Memory B cell (primary cell): Measurements from ENCODE around the gene IHH.
A peak's percentile ranks its signal among the peaks of the same experiment; 100 is the strongest.

Source experiments
- ATAC-seq: fragments of 150-1000 bp; cut with Tn5 transposase; 2 replicates; pipeline ENCODE4 v1.10.0; 2021; ENCODE audit warnings: low read depth, mild to moderate bottlenecking, moderate library complexity
- DNase-seq, 2 donors: peaks; one replicate each; pipeline ENCODE4 v3.0.0; 2022; ENCODE audit warnings: low spot score in 2 of 2
- H3K27ac Mint-ChIP-seq: one replicate; pipeline ENCODE4 v1.8.0; 2022; ENCODE audit warnings: mild to moderate bottlenecking, moderate library complexity, mixed read lengths
- H3K27me3 Mint-ChIP-seq: one replicate; pipeline ENCODE4 v1.8.0; 2022; ENCODE audit warnings: mixed read lengths
- H3K36me3 Mint-ChIP-seq: one replicate; pipeline ENCODE4 v1.8.0; 2022; ENCODE audit warnings: mild to moderate bottlenecking, mixed read lengths
- H3K4me1 Mint-ChIP-seq: one replicate; pipeline ENCODE4 v1.8.0; 2022; ENCODE audit warnings: mixed read lengths
- H3K4me3 Mint-ChIP-seq: one replicate; pipeline ENCODE4 v1.8.0; 2022; ENCODE audit warnings: mild to moderate bottlenecking, moderate library complexity, mixed read lengths
- H3K9me3 Mint-ChIP-seq: one replicate; pipeline ENCODE4 v1.8.0; 2022; ENCODE audit warnings: mixed read lengths

IHH gene

GRCh38 chr2:219059725-219060682, 717 bp downstream of the IHH start:
- Mint-ChIP-seq H3K4me1 (peaks cover 13% of the 10 kb centered on the region), H3K9me3 (no peaks in the 10 kb centered on the region), H3K27ac (no peak overlapping the region), H3K4me3 (peak overlapping the region; percentile 47), H3K36me3 (no peaks in the 10 kb centered on the region), H3K27me3 (peaks cover 26% of the 10 kb centered on the region)
- ATAC-seq (no peak), DNase-seq (no peak)

DNA sequence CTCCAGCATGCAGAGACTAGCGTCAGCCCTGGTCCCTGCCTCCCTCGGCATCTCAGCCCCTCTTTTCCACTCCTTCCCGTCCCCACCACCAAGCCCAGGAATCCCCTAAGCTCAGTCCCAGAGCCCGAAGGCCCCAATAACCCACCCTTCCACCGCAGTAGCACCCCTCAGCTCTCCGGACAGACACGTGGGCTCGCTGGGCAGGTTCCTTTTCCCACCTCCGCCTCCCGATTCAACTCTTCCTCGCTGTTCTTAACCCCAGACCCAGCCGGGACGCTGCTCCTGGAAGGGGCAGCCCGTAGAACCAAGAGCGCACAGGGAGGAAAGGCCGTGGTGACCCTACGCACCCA, 1.4 kb downstream of the IHH start:
- no peak for ATAC-seq
- no peaks in the 10 kb centered on the region for H3K9me3 Mint-ChIP-seq
- H3K4me3 Mint-ChIP-seq: peak overlapping the region; percentile 28
- no peaks in the 10 kb centered on the region for H3K36me3 Mint-ChIP-seq
- H3K27ac Mint-ChIP-seq: no peak overlapping the region
- peaks cover 26% of the 10 kb centered on the region for H3K27me3 Mint-ChIP-seq
- no peak for DNase-seq
- H3K4me1 Mint-ChIP-seq: peaks cover 13% of the 10 kb centered on the region

DNA sequence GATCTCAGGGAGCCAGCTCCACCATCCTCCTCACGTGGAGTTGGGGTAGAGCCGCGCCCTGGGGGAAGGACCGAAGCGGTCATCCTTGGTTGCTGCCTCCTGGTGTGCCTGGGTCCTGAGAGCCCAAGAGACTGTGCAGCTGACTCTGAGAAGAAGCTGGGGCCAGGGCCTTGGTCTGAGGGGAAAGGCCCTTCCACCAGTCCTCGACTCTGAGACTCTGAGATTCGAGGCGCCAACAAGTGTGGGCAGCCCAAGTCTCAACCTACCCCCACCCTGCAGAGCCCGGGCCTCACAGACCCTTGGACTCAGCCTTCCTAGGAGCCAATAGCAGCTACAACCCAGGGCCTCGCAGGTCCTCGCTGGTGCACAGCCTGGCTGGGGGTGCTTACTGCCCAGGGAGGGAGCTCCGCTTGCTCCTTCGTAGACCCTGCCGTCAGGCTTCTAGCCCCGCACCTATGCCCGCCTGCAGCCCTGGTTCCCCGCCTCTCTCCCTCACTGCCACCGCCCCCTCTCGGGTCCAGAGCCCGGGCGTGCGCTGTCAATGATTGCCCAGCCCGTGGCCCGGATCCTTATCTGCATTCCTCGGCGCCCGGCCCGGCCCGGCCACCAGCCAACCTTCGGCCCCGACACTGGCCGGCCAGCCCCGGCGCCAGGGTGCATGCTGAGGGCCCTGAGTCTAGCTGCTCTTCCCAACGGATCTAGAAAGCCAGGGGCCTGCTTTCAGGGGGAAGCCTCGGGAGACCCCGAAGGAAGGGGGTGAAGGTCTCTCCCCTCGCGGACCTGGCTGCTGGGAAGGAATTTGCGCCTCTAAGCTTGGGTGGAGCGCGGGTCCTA, 2.0 kb downstream of the IHH start:
- Mint-ChIP-seq H3K4me3 (peak overlapping the region; percentile 11), H3K4me1 (peaks cover 13% of the 10 kb centered on the region), H3K9me3 (no peaks in the 10 kb centered on the region), H3K36me3 (no peaks in the 10 kb centered on the region), H3K27me3 (peaks cover 26% of the 10 kb centered on the region), H3K27ac (no peak overlapping the region)
- peak in 1 of 2 donors; percentile 19 for DNase-seq
- no peak for ATAC-seq

GRCh38 chr2:219057709-219058540, 2.8 kb downstream of the IHH start:
- H3K27me3 Mint-ChIP-seq: peaks cover 24% of the 10 kb centered on the region
- H3K36me3 Mint-ChIP-seq: no peaks in the 10 kb centered on the region
- ATAC-seq: peak; percentile 95
- no peaks in the 10 kb centered on the region for H3K9me3 Mint-ChIP-seq
- no peak overlapping the region for H3K27ac Mint-ChIP-seq
- H3K4me3 Mint-ChIP-seq: peak overlapping the region; percentile 63
- peak; percentile 74 to 81 for DNase-seq
- peaks cover 13% of the 10 kb centered on the region for H3K4me1 Mint-ChIP-seq

DNA sequence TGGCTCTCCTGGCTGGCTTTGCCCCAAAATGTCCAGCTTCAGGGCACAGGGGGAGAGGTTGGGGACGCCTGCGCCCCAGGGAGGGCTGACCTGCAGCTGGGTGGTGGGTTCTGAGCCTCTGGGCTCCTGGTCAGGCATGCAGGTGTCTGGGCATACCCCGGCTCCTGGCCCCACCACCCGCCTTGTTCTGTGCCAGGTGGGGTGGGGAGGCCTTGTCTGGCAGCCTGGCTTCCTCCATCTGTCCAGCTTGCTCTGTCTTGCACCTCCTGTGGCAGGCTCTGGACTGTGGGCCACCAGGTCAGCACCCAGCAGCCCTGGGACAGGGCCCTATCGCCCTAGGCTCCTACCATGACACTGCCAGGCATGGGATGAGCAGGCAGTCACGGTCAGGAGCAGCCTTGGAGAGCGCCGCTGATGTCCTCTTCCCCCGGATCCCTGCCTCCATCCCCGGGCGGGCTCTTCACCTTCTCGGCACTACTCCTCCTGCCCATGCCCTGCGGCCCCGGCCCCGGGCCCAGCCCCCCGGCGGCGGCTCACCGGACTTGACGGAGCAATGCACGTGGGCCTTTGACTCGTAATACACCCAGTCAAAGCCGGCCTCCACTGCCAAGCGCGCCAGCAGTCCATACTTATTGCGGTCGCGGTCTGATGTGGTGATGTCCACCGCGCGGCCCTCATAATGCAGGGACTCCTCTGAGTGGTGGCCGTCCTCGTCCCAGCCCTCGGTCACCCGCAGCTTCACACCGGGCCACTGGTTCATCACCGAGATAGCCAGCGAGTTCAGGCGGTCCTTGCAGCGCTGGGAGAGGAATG, 3.6 kb downstream of the IHH start:
- Mint-ChIP-seq H3K36me3 (no peaks in the 10 kb centered on the region), H3K27ac (no peak overlapping the region), H3K4me1 (peaks cover 13% of the 10 kb centered on the region), H3K27me3 (peaks cover 22% of the 10 kb centered on the region), H3K4me3 (no peak overlapping the region), H3K9me3 (no peaks in the 10 kb centered on the region)
- ATAC-seq (no peak), DNase-seq (no peak)

DNA sequence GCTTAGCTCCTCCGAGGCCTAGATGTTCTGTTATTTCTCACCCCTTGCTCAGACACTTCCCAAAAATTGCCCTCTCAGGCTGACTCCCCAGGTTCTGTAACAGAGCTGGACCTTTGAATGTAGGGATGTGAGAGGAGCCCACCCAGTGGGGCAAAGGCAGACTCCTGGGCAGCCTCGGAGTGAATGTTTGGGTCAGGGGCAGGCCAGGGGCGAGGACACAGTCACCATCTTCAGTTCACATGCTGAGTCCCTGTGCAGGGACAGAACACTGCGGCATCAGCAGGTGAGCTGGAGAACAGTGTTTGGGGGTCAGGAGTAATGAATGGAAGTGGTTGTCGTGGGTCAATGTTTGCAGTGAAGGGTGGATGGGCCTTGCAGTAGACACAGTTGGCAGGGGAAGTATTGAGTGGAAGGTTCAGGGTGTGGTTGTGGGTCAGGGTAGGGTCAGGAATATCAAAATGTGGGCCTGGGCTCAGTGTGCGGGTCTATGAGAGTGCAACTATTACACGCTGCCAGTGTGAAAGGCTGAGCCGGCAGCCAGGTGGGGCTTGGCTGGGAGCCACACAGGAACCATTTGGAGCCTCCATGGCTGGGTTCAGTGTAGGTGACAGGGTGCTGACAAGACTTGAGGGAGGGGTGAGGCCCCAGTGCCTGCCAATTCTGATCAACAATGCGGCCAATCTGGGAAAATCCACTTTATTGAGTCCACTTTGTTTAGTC, 4.4 kb downstream of the IHH start:
- H3K27ac Mint-ChIP-seq: no peak overlapping the region
- H3K9me3 Mint-ChIP-seq: no peaks in the 10 kb centered on the region

GRCh38 chr2:219054956-219055903, 5.5 kb downstream of the IHH start:
- no peaks in the 10 kb centered on the region for H3K9me3 Mint-ChIP-seq
- DNase-seq (no peak), ATAC-seq (no peak)
- peaks cover 10% of the 10 kb centered on the region for H3K4me1 Mint-ChIP-seq
- no peak overlapping the region for H3K4me3 Mint-ChIP-seq
- H3K27ac Mint-ChIP-seq: no peak overlapping the region
- H3K27me3 Mint-ChIP-seq: peaks cover 26% of the 10 kb centered on the region
- H3K36me3 Mint-ChIP-seq: no peaks in the 10 kb centered on the region

More for the DNA sequence above, 4.4 kb downstream of the IHH start:
- DNase-seq (no peak), ATAC-seq (no peak)
- H3K4me1 Mint-ChIP-seq: peaks cover 12% of the 10 kb centered on the region
- no peaks in the 10 kb centered on the region for H3K36me3 Mint-ChIP-seq
- no peak overlapping the region for H3K4me3 Mint-ChIP-seq
- H3K27me3 Mint-ChIP-seq: peaks cover 23% of the 10 kb centered on the region

- ATAC-seq (no peak), DNase-seq (no peak)
- H3K9me3 Mint-ChIP-seq: no peaks in the 10 kb centered on the region
- no peak overlapping the region for H3K4me3 Mint-ChIP-seq
- H3K4me1 Mint-ChIP-seq: no peaks in the 10 kb centered on the region
- peaks cover 28% of the 10 kb centered on the region for H3K27me3 Mint-ChIP-seq
- no peaks in the 10 kb centered on the region for H3K36me3 Mint-ChIP-seq
- no peak overlapping the region for H3K27ac Mint-ChIP-seq
Observed at GRCh38 chr2:219049282-219049681, 11.4 kb downstream of the IHH start.

DNA sequence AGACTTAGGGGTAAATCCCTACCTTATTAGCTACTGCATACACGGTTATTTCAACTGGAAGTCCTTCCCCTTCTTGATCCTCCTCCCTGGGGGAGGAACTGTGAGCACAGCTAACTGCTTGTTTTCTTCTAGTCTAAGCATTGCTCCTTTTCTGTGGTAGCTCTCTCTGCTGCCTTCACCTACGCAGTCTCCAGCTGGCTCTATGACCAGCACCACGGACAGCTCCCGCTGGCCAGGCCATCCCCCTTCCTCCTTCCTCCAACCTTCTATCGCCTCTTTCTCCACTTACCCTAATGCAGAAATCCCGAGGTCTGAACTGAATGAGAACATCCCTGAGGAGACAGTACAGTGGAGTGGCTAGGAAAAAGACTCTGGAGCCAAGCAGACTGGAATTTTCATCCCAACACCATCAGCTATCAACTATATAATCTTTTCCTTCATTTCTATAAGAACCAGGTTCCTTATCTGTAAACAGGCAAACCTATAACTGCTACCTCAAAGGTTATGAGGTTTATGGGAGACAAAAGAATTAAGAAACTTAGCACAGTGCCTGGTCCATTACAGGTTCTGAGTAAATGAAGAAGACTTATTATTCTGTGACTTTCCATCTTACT, 14.7 kb downstream of the IHH start:
- DNase-seq: no peak
- no peaks in the 10 kb centered on the region for H3K9me3 Mint-ChIP-seq
- no peak overlapping the region for H3K27ac Mint-ChIP-seq
- no peak overlapping the region for H3K4me3 Mint-ChIP-seq
- no peaks in the 10 kb centered on the region for H3K36me3 Mint-ChIP-seq
- H3K27me3 Mint-ChIP-seq: peaks cover 36% of the 10 kb centered on the region
- ATAC-seq: no peak
- peaks cover 4% of the 10 kb centered on the region for H3K4me1 Mint-ChIP-seq

GRCh38 chr2:219042750-219043149, 18.0 kb downstream of the IHH start:
- Mint-ChIP-seq H3K27ac (no peak overlapping the region), H3K36me3 (no peaks in the 10 kb centered on the region), H3K27me3 (peaks cover 33% of the 10 kb centered on the region), H3K4me1 (peaks cover 4% of the 10 kb centered on the region), H3K9me3 (peaks cover 1% of the 10 kb centered on the region), H3K4me3 (no peak overlapping the region)
- no peak for DNase-seq
- no peak for ATAC-seq

GRCh38 chr2:219042157-219042556, 18.6 kb downstream of the IHH start:
- ATAC-seq (no peak), DNase-seq (no peak)
- Mint-ChIP-seq H3K9me3 (peaks cover 1% of the 10 kb centered on the region), H3K27me3 (peaks cover 36% of the 10 kb centered on the region), H3K4me3 (no peak overlapping the region), H3K27ac (no peak overlapping the region), H3K36me3 (no peaks in the 10 kb centered on the region), H3K4me1 (peaks cover 4% of the 10 kb centered on the region)
